Heart left ventricle (tissue), 16 donors: ENCODE data around the gene RGL3. TPM values are rescaled to one million over a fixed set of nuclear protein-coding genes. Genes with fewer than 3 reads are reported as not detected.

ENCODE experiments used
- ATAC-seq, 4 donors: fragments of 200-7000 bp; cut with Tn5 transposase; one replicate each; pipeline ENCODE4 v1.9.1; 2020 to 2022; ENCODE audit warnings: moderate library complexity in 4 of 4, mild to moderate bottlenecking in 3 of 4, moderate number of reproducible peaks in 1 of 4
- DNase-seq, 5 donors: peaks; one replicate each; pipeline ENCODE4 v3.0.0-alpha.2; 2020
- H3K27ac ChIP-seq, 12 donors: fragments of 200-600 bp; sonication (generic) in 4 of 12; one replicate each; pipeline versions ENCODE4 v1.5.0 to v1.8.0; 2016 to 2022; ENCODE audit warnings: mild to moderate bottlenecking in 2 of 12
- H3K27me3 ChIP-seq, 9 donors: fragments of 200-600 bp; sonication (generic) in 2 of 9; one replicate each; pipeline versions ENCODE4 v1.5.1 to v1.8.0; 2016 to 2022; ENCODE audit warnings: mild to moderate bottlenecking in 3 of 9
- H3K36me3 ChIP-seq, 9 donors: fragments of 200-600 bp; sonication (generic) in 2 of 9; one replicate each; pipeline versions ENCODE4 v1.5.0 to v1.8.0; 2018 to 2022; ENCODE audit warnings: mild to moderate bottlenecking in 2 of 9
- H3K4me1 ChIP-seq, 12 donors: fragments of 200-600 bp; sonication (generic) in 4 of 12; one replicate each; pipeline versions ENCODE4 v1.5.0 to v1.8.0; 2016 to 2022; ENCODE audit warnings: mild to moderate bottlenecking in 3 of 12
- H3K4me3 ChIP-seq, 12 donors: fragments of 200-600 bp; sonication (generic) in 4 of 12; one replicate each; pipeline versions ENCODE4 v1.5.0 to v1.8.0; 2017 to 2022; ENCODE audit warnings: mild to moderate bottlenecking in 9 of 12, moderate library complexity in 4 of 12
- H3K9me3 ChIP-seq, 12 donors: fragments of 200-600 bp; sonication (generic) in 4 of 12; one replicate each; pipeline versions ENCODE4 v1.5.0 to v1.8.0; 2016 to 2022; ENCODE audit warnings: mild to moderate bottlenecking in 1 of 12
- POLR2A ChIP-seq, 2 donors: fragments of 450-650 bp; IDR thresholded peaks; one replicate each; pipeline ENCODE4 v1.6.1; 2017; ENCODE audit warnings: antibody characterized with exemption in 2 of 2, mild to moderate bottlenecking in 2 of 2, moderate library complexity in 2 of 2
- WGBS, 4 donors: extraction: QIAGEN DNeasy Blood & Tissue Kit in 2 of 4; methylation state at CpG; one replicate each; pipeline versions ENCODE4 v1.1.5 to v1.1.7; 2013 to 2018; 5-methylcytosine and 5-hydroxymethylcytosine counted together
- intact Hi-C, 10 donors: fragments of 100-400 bp; cut with DNase I; formaldehyde crosslinking; loops; one replicate each; pipeline versions ENCODE4 v1.11.1 to v1.14.2; 2022
- polyA plus RNA-seq, 2 donors: library from polyadenylated mRNA; stranded (reverse); fragments of 200-250 nt; gene quantifications; one replicate each; pipeline ENCODE4 v1.2.3, GENCODE V29; 2013
- total RNA-seq, 9 donors: library from RNA; depleted of rRNA in 2 of 9; stranded (reverse); fragments of >200 nt in 2 of 9; fragmentation: NEBNext Ultra II Directional in 3 of 9; extraction: Animal tissue kit (Norgen Biotek cat#: 25700) in 3 of 9; gene quantifications; one replicate each; pipeline versions ENCODE4 v1.1.0 to v1.2.4, GENCODE V29; 2016 to 2023
- TF ChIP-seq, protein P1 (sequence below), 12 donors: fragments of 200-600 bp; sonication (generic) in 4 of 12; IDR thresholded peaks; one replicate each; pipeline versions ENCODE4 v1.5.0 to v1.8.0; 2018 to 2022; ENCODE audit warnings: antibody characterized with exemption in 12 of 12, mild to moderate bottlenecking in 5 of 12
- donor health status: ischemic (EF 13 %, LVEDD 7.1; RV severe dilation, severe dysfunction).
- donor health status: healthy with polysubstance abuse.
- donor health status: DM: no; HTN: yes; CAD: no.
- donor health status: DM: no; HTN: no; CAD: no.
- donor health status: ischemic (EF 25% LVEDD 6.9; RV normal size, moderate dysfunction).
- donor health status: ischemic (EF 25% LVEDD 5.7; RV mildly dilated, moderate dysfunction).
- donor health status: healthy.
- donor health status: DM: yes; HTN: yes; CAD: no.
- donor health status: ischemic (EF 35%, LVEDD 5.7; RV mildly dilated, moderate dysfunction).
- donor health status: nonischemic (EF 11% LVEDD 7.7; RV severe dilation, severe dysfunction).
- donor health status: DM: yes; HTN: yes; CAD: no.
- donor health status: PGD.
- donor health status: ischemic (EF 29% LVEDD 5.4; RV normal size, mild dysfunction).
- donor health status: nonischemic (EF 23%, LVEDD 6.1; RV moderate dilation, normal function).

RGL3 gene
- total and polyA plus RNA-seq, 11 donors: 2.1 to 11.3 (median 4.0) TPM

DNA sequence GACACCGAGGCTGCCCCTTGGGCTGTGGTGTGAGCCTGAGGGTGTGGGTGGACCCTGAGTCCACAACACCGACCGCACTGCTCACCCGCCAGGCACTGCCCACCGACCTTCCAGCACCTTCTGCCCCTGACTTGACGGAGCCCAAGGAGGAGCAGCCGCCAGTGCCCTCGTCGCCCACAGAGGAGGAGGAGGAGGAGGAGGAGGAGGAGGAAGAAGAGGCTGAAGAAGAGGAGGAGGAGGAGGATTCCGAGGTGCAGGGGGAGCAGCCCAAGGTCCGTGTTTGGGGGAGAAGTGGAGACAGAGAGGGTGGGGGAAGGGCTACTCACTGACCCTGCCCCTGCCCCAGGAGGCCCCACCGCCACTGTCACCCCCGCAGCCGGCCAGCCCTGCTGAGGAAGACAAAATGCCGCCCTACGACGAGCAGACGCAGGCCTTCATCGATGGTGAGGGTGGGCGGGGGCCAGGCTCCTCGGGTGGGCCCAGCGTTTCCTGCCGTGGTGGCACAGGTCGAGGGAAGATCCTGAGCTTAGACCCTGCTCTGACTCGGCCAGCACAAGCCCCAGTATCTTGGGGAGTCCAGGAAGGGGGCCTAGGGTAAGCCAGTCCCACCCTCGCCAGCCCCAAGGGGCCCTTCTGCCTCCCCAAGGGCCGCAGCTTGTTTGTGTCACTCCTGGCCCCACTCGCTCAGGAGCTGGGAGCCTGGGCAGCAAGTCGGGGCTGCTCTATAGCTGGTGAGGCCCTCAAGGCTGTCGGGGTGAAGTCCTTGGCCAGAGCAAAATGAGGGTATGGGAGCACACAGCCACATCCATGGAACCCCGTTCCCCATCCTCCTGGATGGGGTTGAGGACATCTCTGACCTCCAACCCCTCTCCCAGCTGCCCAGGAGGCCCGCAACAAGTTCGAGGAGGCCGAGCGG lies 28.5 kb upstream of the RGL3 start:
- Histone ChIP-seq H3K4me3 (no peak overlapping the region), H3K4me1 (peaks cover 0 to 8% (median 0%) of the 10 kb centered on the region in 12 donors), H3K27ac (no peak overlapping the region), H3K9me3 (no peaks in the 10 kb centered on the region), H3K36me3 (peaks cover 0 to 84% (median 71%) of the 10 kb centered on the region in 9 donors), H3K27me3 (peaks cover 0 to 5% (median 0%) of the 10 kb centered on the region in 9 donors)
- no peak for TF ChIP-seq POLR2A (IDR thresholded peaks at IDR 0.05)
- TF ChIP-seq, protein P1, sequence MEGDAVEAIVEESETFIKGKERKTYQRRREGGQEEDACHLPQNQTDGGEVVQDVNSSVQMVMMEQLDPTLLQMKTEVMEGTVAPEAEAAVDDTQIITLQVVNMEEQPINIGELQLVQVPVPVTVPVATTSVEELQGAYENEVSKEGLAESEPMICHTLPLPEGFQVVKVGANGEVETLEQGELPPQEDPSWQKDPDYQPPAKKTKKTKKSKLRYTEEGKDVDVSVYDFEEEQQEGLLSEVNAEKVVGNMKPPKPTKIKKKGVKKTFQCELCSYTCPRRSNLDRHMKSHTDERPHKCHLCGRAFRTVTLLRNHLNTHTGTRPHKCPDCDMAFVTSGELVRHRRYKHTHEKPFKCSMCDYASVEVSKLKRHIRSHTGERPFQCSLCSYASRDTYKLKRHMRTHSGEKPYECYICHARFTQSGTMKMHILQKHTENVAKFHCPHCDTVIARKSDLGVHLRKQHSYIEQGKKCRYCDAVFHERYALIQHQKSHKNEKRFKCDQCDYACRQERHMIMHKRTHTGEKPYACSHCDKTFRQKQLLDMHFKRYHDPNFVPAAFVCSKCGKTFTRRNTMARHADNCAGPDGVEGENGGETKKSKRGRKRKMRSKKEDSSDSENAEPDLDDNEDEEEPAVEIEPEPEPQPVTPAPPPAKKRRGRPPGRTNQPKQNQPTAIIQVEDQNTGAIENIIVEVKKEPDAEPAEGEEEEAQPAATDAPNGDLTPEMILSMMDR (IDR thresholded peaks at IDR 0.05): no peak
- intact Hi-C loops: loop anchor here in 6 of 10 donors (2.0 to 10.0 kb wide), 5 partner anchors 63 to 155 kb away; partner anchors contain the start of genes TSPAN16 (in 3 of the 6) and EPOR (in 2 of the 6)
- no peak for DNase-seq
- no peak for ATAC-seq
- WGBS, 4 donors: 91 to 93% (median 93%) methylated on average over 27 to 35 of the region's 35 CpGs

DNA sequence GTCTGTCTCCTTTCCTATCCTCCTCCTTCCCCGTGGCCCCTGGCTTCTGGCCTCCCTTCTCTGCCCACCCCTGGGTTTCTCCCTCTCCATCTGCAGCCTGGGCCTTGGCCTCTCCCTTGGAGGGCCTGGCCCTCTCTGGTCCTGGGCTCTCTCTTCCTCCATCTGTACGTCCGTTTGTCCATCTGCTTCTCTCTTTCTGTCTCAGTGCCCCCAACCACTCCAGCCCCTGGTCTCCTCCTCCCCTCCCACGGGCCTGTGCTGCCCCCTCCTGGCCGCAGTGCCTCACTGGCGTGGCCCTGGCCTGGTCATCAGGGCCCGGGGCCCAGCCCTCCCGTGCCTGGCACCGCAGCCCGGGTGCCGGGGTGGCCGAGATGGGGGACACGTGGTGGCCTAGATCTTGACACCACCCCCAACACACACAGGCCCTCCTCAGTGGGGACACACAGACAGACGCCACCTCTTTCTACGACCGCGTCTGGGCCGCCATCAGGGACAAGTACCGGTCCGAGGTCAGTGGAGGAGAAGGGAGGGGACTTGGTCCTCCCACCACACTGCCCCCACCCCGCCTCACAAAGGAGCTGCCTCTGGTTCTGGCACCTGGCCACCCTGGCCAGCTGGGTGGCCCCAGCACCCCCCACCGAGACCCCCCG lies 27.7 kb upstream of the RGL3 start:
- no peak overlapping the region for H3K27ac ChIP-seq
- H3K4me3 ChIP-seq: no peak overlapping the region
- H3K9me3 ChIP-seq: no peaks in the 10 kb centered on the region
- ATAC-seq (peak; percentile 33 to 78 (median 70)), DNase-seq (peak; percentile 41 to 84 (median 50))
- WGBS, 4 donors: 63 to 74% (median 72%) methylated on average over 23 of the region's 23 CpGs
- peaks cover 0 to 8% (median 0%) of the 10 kb centered on the region in 12 donors for H3K4me1 ChIP-seq
- H3K36me3 ChIP-seq: peaks cover 0 to 92% (median 80%) of the 10 kb centered on the region in 9 donors
- H3K27me3 ChIP-seq: peaks cover 0 to 3% (median 0%) of the 10 kb centered on the region in 9 donors
- TF ChIP-seq, protein P1 (IDR thresholded peaks at IDR 0.05): peak; percentile 56 to 82 (median 70)
- TF ChIP-seq POLR2A (IDR thresholded peaks at IDR 0.05): no peak
- intact Hi-C loops: loop anchor here in 7 of 10 donors (1.0 to 10.0 kb wide), 6 partner anchors 62 to 154 kb away; partner anchors contain the start of genes TSPAN16 (in 3 of the 7) and EPOR (in 2 of the 7)

DNA sequence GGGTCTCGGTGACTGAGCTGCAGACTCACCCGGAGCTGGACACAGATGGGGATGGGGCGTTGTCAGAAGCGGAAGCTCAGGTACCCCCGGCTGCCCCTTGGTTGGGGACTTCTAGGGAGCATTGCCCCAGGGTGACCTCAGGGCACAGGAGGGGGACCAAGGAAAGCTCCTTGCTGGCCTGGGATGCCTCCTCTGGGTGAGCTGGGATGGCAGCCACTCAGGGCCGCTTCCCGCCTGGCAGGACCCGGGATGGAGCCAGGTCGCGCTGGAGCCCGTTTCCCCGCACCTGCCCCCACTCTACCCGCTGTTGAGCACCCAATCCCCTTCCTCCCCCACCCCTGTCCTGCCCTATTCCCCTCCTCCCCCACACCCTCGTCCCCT lies 27.1 kb upstream of the RGL3 start:
- TF ChIP-seq, protein P1 (IDR thresholded peaks at IDR 0.05): no peak
- no peak overlapping the region for H3K4me3 ChIP-seq
- H3K27me3 ChIP-seq: no peaks in the 10 kb centered on the region
- no peaks in the 10 kb centered on the region for H3K9me3 ChIP-seq
- peaks cover 0 to 5% (median 0%) of the 10 kb centered on the region in 12 donors for H3K4me1 ChIP-seq
- no peak overlapping the region for H3K27ac ChIP-seq
- H3K36me3 ChIP-seq: peaks cover 0 to 97% (median 85%) of the 10 kb centered on the region in 9 donors
- DNase-seq (no peak), ATAC-seq (no peak)
- intact Hi-C loops: loop anchor here in 7 of 10 donors (1.0 to 10.0 kb wide), 6 partner anchors 61 to 154 kb away; partner anchors contain the start of genes TSPAN16 (in 3 of the 7) and EPOR (in 2 of the 7)
- 91 to 97% (median 93%) methylated on average over 9 to 14 of the region's 14 CpGs for WGBS, 4 donors
